IgD-negative memory B cell (primary cell): ENCODE results near the gene ETV3L. TPM values are rescaled to one million over a fixed set of nuclear protein-coding genes. Genes with fewer than 3 reads are reported as not detected.

Experiments
- H3K27ac Mint-ChIP-seq, 3 donors: one replicate each; pipeline ENCODE4 v1.8.0; 2020 to 2022; ENCODE audit warnings: mild to moderate bottlenecking in 3 of 3, mixed read lengths in 3 of 3, moderate library complexity in 1 of 3
- H3K27me3 Mint-ChIP-seq: one replicate; pipeline ENCODE4 v1.8.0; 2021; ENCODE audit warnings: mixed read lengths
- H3K36me3 Mint-ChIP-seq: one replicate; pipeline ENCODE4 v1.8.0; 2020; ENCODE audit warnings: mild to moderate bottlenecking, mixed read lengths
- H3K4me1 Mint-ChIP-seq, 3 donors: one replicate each; pipeline ENCODE4 v1.8.0; 2020 to 2022; ENCODE audit warnings: mixed read lengths in 3 of 3, mild to moderate bottlenecking in 1 of 3
- H3K4me3 Mint-ChIP-seq, 4 donors: one replicate each; pipeline ENCODE4 v1.8.0; 2020 to 2022; ENCODE audit warnings: mild to moderate bottlenecking in 4 of 4, mixed read lengths in 4 of 4, moderate library complexity in 3 of 4
- H3K9me3 Mint-ChIP-seq, 3 donors: one replicate each; pipeline ENCODE4 v1.8.0; 2020 to 2021; ENCODE audit warnings: mixed read lengths in 3 of 3, mild to moderate bottlenecking in 1 of 3
- polyA plus RNA-seq: library from polyadenylated mRNA; unstranded; fragments of 300-500 nt; fragmentation: Illumina TruSeq; gene quantifications from one replicate; pipeline ENCODE4 v1.2.3, GENCODE V29; 2021

Gene ETV3L
- polyA plus RNA-seq, 1 donor from 2014 or later: not detected

DNA sequence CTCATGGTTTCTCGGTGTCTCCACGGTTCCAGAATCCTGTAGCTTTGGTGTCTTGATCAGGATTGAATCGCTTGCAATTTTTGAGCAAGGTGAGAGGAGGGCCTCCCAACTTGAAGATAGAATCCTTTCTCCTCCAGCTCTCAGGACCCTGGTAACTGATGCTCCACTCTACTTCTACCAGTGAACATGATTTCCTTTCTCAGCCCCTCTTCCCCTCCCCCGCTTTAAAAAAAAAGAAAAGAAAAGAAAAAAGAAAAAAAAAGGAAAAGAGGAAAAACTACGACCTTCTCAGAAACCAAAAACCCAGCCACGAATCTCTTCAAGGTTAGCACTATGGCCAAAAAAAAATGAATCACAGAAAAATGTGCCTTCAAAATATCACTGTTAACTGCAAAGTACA is 55.3 kb downstream of the ETV3L start:
- Mint-ChIP-seq H3K9me3 (peaks cover 0 to 10% (median 0%) of the 10 kb centered on the region in 3 donors), H3K4me3 (peak overlapping the region in 2 of 4 donors; percentile 60 to 88), H3K36me3 (no peaks in the 10 kb centered on the region), H3K27ac (no peak overlapping the region), H3K4me1 (peaks cover 5 to 9% (median 8%) of the 10 kb centered on the region in 3 donors), H3K27me3 (peaks cover 44% of the 10 kb centered on the region)

- Mint-ChIP-seq H3K36me3 (no peaks in the 10 kb centered on the region), H3K27me3 (peaks cover 40% of the 10 kb centered on the region), H3K4me3 (peak overlapping the region in 1 of 4 donors; percentile 60), H3K4me1 (peaks cover 5 to 9% (median 8%) of the 10 kb centered on the region in 3 donors), H3K27ac (no peak overlapping the region), H3K9me3 (peaks cover 0 to 7% (median 0%) of the 10 kb centered on the region in 3 donors)
Observed at GRCh38 chr1:157043685-157044084, 55.9 kb downstream of the ETV3L start.

DNA sequence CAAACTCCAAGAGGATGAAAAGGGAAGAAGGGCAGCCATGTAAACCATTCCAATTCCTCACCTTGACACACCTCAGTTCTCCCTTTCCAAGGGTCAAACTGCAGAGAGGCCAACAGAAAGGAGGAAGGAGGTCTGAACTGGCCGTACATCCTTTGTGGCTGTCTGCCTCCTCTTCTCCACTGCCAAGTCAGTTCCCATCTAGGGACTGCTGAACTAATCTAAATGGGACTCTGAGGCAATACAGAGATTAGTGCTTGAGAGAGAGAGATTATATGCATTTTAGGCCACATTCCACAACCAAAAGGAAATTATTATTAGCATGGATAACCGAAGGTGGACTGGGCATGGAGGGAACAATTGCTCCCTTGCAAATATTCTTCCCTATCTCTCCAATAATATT is 56.8 kb downstream of the ETV3L start:
- Mint-ChIP-seq H3K9me3 (peaks cover 0 to 7% (median 0%) of the 10 kb centered on the region in 3 donors), H3K4me1 (peaks cover 5 to 9% (median 8%) of the 10 kb centered on the region in 3 donors), H3K36me3 (no peaks in the 10 kb centered on the region)

More for the DNA sequence above, 56.8 kb downstream of the ETV3L start:
- Mint-ChIP-seq H3K27me3 (peaks cover 36% of the 10 kb centered on the region), H3K27ac (no peak overlapping the region), H3K4me3 (peak overlapping the region in 1 of 4 donors; percentile 53)

Other genes starting within 250 kb of the ETV3L start
- gene INSRR, start 240.7 kb downstream of the ETV3L start, polyA plus RNA-seq: not detected
- gene NTRK1, start 238.9 kb downstream of the ETV3L start, polyA plus RNA-seq: not detected
- not detected for gene PEAR1, start 206.1 kb downstream of the ETV3L start, polyA plus RNA-seq
- not detected for gene LRRC71, start 179.2 kb downstream of the ETV3L start, polyA plus RNA-seq
- 2.8 TPM for gene ARHGEF11, start 54.1 kb downstream of the ETV3L start, polyA plus RNA-seq
- 4.7 TPM for gene ETV3, start 38.6 kb upstream of the ETV3L start, polyA plus RNA-seq